Measurements from ENCODE around the gene ASB10. TPM values are rescaled to one million over a fixed set of nuclear protein-coding genes. Genes with fewer than 3 reads are reported as not detected.

Gene ASB10
- total and polyA plus RNA-seq, 2 of the 4 experiments (the other 2 are of a cell fraction), result not detected

GRCh38 chr7:151204383-151205032, 17.5 kb upstream of the ASB10 start:
- no peak overlapping the region for H2AK5ac ChIP-seq (ENCODE audit: low read depth, low read length)
- H3K9me3 ChIP-seq (ENCODE audit: control insufficient read depth, insufficient read depth, low read length), result no peaks in the 10 kb centered on the region
- no peak overlapping the region for H4K8ac ChIP-seq (ENCODE audit: low read depth in 2 of 2, low read length in 2 of 2)
- no peaks in the 10 kb centered on the region for H3K9me1 ChIP-seq (ENCODE audit: insufficient read depth, low read length)
- H3K56ac ChIP-seq (ENCODE audit: extremely low read depth, insufficient read depth, low read length), result no peak overlapping the region
- H3K4me2 ChIP-seq (ENCODE audit: low read depth, low read length), result no peak overlapping the region
- H2AFZ ChIP-seq (replicated peaks; ENCODE audit: low read length, poor library complexity), result no peak overlapping the region
- no peak overlapping the region for H3K9ac ChIP-seq (ENCODE audit: low read depth, low read length)
- no peaks in the 10 kb centered on the region for H3K79me1 ChIP-seq (ENCODE audit: low read depth in 1 of 2, low read length in 2 of 2)
- no peak overlapping the region for H4K5ac ChIP-seq (ENCODE audit: low read depth, low read length)
- no peak overlapping the region for H3K4ac ChIP-seq (ENCODE audit: low read depth, low read length)
- ATAC-seq (ENCODE audit: low read depth), result no peak
- no peak overlapping the region for H3K14ac ChIP-seq (replicated peaks; ENCODE audit: low read depth, low read length)
- ChIA-PET POLR2A (ENCODE audit: unreplicated experiment) (no interaction called here), CTCF (interaction anchor here (0.5 kb wide), 1 partner anchor 58 kb away, joined by 4 read pairs; no protein-coding TSS in a partner anchor)
- no peak overlapping the region for H3K4me3 ChIP-seq (ENCODE audit: insufficient read depth, low read depth, low read length)
- no peaks in the 10 kb centered on the region for H3K36me3 ChIP-seq (ENCODE audit: control insufficient read depth, insufficient read depth, low read length)
- H2BK20ac ChIP-seq (ENCODE audit: low read depth, low read length), result no peak overlapping the region
- no peak overlapping the region for H3K23ac ChIP-seq (ENCODE audit: low read depth, low read length)
- no peak overlapping the region for H3K27ac ChIP-seq (ENCODE audit: insufficient read depth, low read length)
- no TSS peak for BruUV-seq (replicated peaks)
- H3K27me3 ChIP-seq (ENCODE audit: control insufficient read depth, insufficient read depth, low read length), result peaks cover 82% of the 10 kb centered on the region
- in situ Hi-C loops (cut with MboI; ENCODE audit: low sequenced_read_pairs), result no loop called here
- intact Hi-C loops (cut with micrococcal nuclease), result no loop called here
- no peak overlapping the region for H2BK5ac ChIP-seq (ENCODE audit: low read depth, low read length, poor library complexity, severe bottlenecking)
- 50% methylated on average over 24 of the region's 48 CpGs; no CpG with 5 or more reads in 1 of the 2 experiments for WGBS, 2 experiments (ENCODE audit: extremely low coverage in 2 of 2, insufficient read length in 1 of 2)
- dilution Hi-C loops (cut with HindIII; ENCODE audit: low sequenced_read_pairs, unreplicated experiment), result no loop called here
- TF ChIP-seq BHLHE40 (IDR thresholded peaks at IDR 0.05; ENCODE audit: low read depth, low read length), result no peak
- no peak for TF ChIP-seq CEBPB (IDR thresholded peaks at IDR 0.05; ENCODE audit: low read depth, low read length)
- no peak for TF ChIP-seq FOS (IDR thresholded peaks at IDR 0.05; ENCODE audit: low read depth, low read length)
- TF ChIP-seq MAFK (IDR thresholded peaks at IDR 0.05; ENCODE audit: low read depth, low read length), result no peak
- no peak for TF ChIP-seq POLR2A (IDR thresholded peaks at IDR 0.05; ENCODE audit: low read depth, low read length)
- TF ChIP-seq SMC3 (IDR thresholded peaks at IDR 0.05; ENCODE audit: low read depth, low read length), result no peak
- TF ChIP-seq CTCF (conservative IDR thresholded peaks at IDR 0.05; ENCODE audit: low read depth, low read length), result no peak
- DNase-seq, result no peak
- no peaks in the 10 kb centered on the region for H4K20me1 ChIP-seq (ENCODE audit: insufficient read depth, low read length)
- H3K18ac ChIP-seq (ENCODE audit: low read depth, low read length), result no peak overlapping the region
- H4K91ac ChIP-seq (ENCODE audit: insufficient read depth, low read depth, low read length), result no peak overlapping the region
- no peak overlapping the region for H2BK15ac ChIP-seq (ENCODE audit: low read depth, low read length)
- H2BK120ac ChIP-seq (ENCODE audit: low read depth, low read length), result no peak overlapping the region
- no peaks in the 10 kb centered on the region for H3K4me1 ChIP-seq (ENCODE audit: control insufficient read depth, insufficient read depth, low read length)
- H2AK9ac ChIP-seq (replicated peaks; ENCODE audit: low read depth, low read length, poor library complexity), result no peak overlapping the region

Measured in IMR-90 (cell line).